KOPT-K1 (cell line): ENCODE results near the gene FOXRED2.
A peak's percentile ranks its signal among the peaks of the same experiment; 100 is the strongest.
"Not testable (repeated sequence)": the region's sequence is repeated elsewhere in the genome, so short reads cannot be mapped to it uniquely, and the experiment has no call there.

Experiments
- H3K27ac ChIP-seq: fragments of 200-600 bp; sonication (generic); 2 replicates; pipeline ENCODE4 v1.5.1; 2016; ENCODE audit warnings: antibody characterized with exemption, mild to moderate bottlenecking, low read depth, low read length; ENCODE audit not compliant: poor library complexity, severe bottlenecking
- H3K36me3 ChIP-seq: fragments of 200-600 bp; sonication (generic); 2 replicates; pipeline ENCODE4 v1.5.1; 2017; ENCODE audit warnings: antibody characterized with exemption, mild to moderate bottlenecking, low read length, moderate library complexity; ENCODE audit not compliant: insufficient read depth
- H3K9me3 ChIP-seq: fragments of 200-600 bp; sonication (generic); 2 replicates; pipeline ENCODE4 v1.5.1; 2017; ENCODE audit warnings: antibody characterized with exemption, low read length, mild to moderate bottlenecking; ENCODE audit not compliant: insufficient read depth, poor library complexity, severe bottlenecking

FOXRED2 gene

GRCh38 chr22:36532466-36532865 lies 25.6 kb upstream of the FOXRED2 start:
- Histone ChIP-seq H3K36me3 (0 out of 2 replicates have a peak, but pooled peaks cover under 1% of the 10 kb centered on the region), H3K27ac (no peak overlapping the region), H3K9me3 (peaks cover 7% of the 10 kb centered on the region)

GRCh38 chr22:36528795-36529751 lies 22.2 kb upstream of the FOXRED2 start, which contains the start of gene EIF3D:
Gene EIF3D, minus strand, starts transcription at chr22:36529166. Its CDS starts 3,045 bp downstream, at chr22:36526121.
- Histone ChIP-seq H3K36me3 (peaks cover 34% of the 10 kb centered on the region), H3K27ac (peak within 1 kb of the TSS; percentile 76), H3K9me3 (no peaks in the 10 kb centered on the region)

GRCh38 chr22:36528341-36528740 lies 21.5 kb upstream of the FOXRED2 start:
- Histone ChIP-seq H3K36me3 (peaks cover 42% of the 10 kb centered on the region), H3K27ac (peak overlapping the region; percentile 76), H3K9me3 (no peaks in the 10 kb centered on the region)

- Histone ChIP-seq H3K9me3 (no peaks in the 10 kb centered on the region), H3K27ac (no peak overlapping the region), H3K36me3 (peaks cover 98% of the 10 kb centered on the region)
Observed at GRCh38 chr22:36522662-36523061, 15.8 kb upstream of the FOXRED2 start.

- Histone ChIP-seq H3K27ac (no peak overlapping the region), H3K36me3 (peaks cover 100% of the 10 kb centered on the region), H3K9me3 (no peaks in the 10 kb centered on the region)
Observed at GRCh38 chr22:36520423-36520822, 13.6 kb upstream of the FOXRED2 start.

- H3K36me3 ChIP-seq = peaks cover 100% of the 10 kb centered on the region
- not testable (repeated sequence) for H3K27ac ChIP-seq, H3K9me3 ChIP-seq
Observed at GRCh38 chr22:36519906-36520305, 13.1 kb upstream of the FOXRED2 start.

GRCh38 chr22:36514766-36515165 lies 7.9 kb upstream of the FOXRED2 start:
- Histone ChIP-seq H3K9me3 (no peaks in the 10 kb centered on the region), H3K36me3 (peaks cover 100% of the 10 kb centered on the region), H3K27ac (no peak overlapping the region)

- peaks cover 85% of the 10 kb centered on the region for H3K36me3 ChIP-seq
- H3K9me3 ChIP-seq = no peaks in the 10 kb centered on the region
- H3K27ac ChIP-seq = no peak overlapping the region
Observed at GRCh38 chr22:36512991-36513390, 6.2 kb upstream of the FOXRED2 start.

- H3K36me3 ChIP-seq = peaks cover 79% of the 10 kb centered on the region
- H3K9me3 ChIP-seq = no peaks in the 10 kb centered on the region
- no peak overlapping the region for H3K27ac ChIP-seq
Observed at GRCh38 chr22:36512333-36512732, 5.5 kb upstream of the FOXRED2 start.

GRCh38 chr22:36510966-36511881 lies 4.4 kb upstream of the FOXRED2 start:
- H3K9me3 ChIP-seq = no peaks in the 10 kb centered on the region
- H3K36me3 ChIP-seq = peaks cover 68% of the 10 kb centered on the region
- no peak overlapping the region for H3K27ac ChIP-seq

GRCh38 chr22:36510384-36510783 lies 3.5 kb upstream of the FOXRED2 start:
- H3K9me3 ChIP-seq = no peaks in the 10 kb centered on the region
- peaks cover 59% of the 10 kb centered on the region for H3K36me3 ChIP-seq
- no peak overlapping the region for H3K27ac ChIP-seq

- H3K36me3 ChIP-seq = peaks cover 58% of the 10 kb centered on the region
- H3K9me3 ChIP-seq = no peaks in the 10 kb centered on the region
- peak overlapping the region; percentile 82 for H3K27ac ChIP-seq
Observed at GRCh38 chr22:36507518-36508010, 724 bp upstream of the FOXRED2 start.

- H3K27ac ChIP-seq = peak overlapping the region; percentile 82
Observed at GRCh38 chr22:36505998-36506635, 723 bp downstream of the FOXRED2 start.

GRCh38 chr22:36497910-36498665 lies 8.8 kb downstream of the FOXRED2 start:
- H3K9me3 ChIP-seq = no peaks in the 10 kb centered on the region
- H3K27ac ChIP-seq = no peak overlapping the region
- H3K36me3 ChIP-seq = peaks cover 99% of the 10 kb centered on the region

More at GRCh38 chr22:36505998-36506635, 723 bp downstream of the FOXRED2 start:
- H3K36me3 ChIP-seq = peaks cover 58% of the 10 kb centered on the region
- H3K9me3 ChIP-seq = no peaks in the 10 kb centered on the region
